ENCODE data around the gene ATCAY.

DNA sequence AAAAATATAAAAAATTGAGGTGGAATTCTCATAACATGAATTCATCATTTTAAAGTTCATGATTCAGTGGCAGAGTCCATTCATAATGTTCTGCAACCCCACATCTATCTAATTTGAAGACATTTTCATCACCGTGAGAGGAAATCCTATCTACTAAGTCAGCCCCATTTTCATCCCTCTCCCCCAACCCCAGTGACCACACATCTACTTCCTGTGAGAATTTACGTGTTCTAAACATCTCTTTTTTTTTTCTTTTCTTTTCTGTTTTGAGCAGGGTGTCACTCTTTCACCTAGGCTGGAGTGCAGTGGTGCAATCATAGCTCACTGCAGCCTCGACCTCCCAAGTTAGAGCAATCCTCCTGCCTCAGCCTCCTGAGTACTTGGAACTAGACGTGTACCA is 17.5 kb downstream of the ATCAY start:
- TF ChIP-seq, protein P1, sequence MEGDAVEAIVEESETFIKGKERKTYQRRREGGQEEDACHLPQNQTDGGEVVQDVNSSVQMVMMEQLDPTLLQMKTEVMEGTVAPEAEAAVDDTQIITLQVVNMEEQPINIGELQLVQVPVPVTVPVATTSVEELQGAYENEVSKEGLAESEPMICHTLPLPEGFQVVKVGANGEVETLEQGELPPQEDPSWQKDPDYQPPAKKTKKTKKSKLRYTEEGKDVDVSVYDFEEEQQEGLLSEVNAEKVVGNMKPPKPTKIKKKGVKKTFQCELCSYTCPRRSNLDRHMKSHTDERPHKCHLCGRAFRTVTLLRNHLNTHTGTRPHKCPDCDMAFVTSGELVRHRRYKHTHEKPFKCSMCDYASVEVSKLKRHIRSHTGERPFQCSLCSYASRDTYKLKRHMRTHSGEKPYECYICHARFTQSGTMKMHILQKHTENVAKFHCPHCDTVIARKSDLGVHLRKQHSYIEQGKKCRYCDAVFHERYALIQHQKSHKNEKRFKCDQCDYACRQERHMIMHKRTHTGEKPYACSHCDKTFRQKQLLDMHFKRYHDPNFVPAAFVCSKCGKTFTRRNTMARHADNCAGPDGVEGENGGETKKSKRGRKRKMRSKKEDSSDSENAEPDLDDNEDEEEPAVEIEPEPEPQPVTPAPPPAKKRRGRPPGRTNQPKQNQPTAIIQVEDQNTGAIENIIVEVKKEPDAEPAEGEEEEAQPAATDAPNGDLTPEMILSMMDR (IDR thresholded peaks at IDR 0.05) = no peak
- no peak for TF ChIP-seq POLR2A (IDR thresholded peaks at IDR 0.05)

Measured in testis (tissue), 2 donors.